Measurements from ENCODE around the gene PRKCH.

PRKCH gene

DNA sequence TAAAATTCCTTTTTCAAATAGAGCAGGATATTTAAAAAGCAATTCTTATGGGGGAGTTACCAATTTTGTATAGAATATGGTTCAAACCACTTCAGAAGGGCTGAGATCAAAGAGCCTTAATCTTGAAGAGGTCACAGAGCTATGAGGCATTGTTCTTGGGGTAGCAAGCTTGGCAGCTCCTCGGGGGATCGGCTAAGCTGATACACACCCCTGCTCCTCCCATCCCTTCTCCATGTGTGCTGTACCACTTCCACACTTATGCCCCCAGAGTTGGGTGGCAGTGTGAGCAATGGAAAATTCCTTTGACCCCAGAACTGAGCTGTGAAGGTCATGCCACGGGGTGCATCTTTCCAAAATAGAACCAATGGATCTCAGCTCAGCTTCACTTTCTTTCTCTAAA, 25.2 kb upstream of the PRKCH start:
- TF ChIP-seq, protein P1, sequence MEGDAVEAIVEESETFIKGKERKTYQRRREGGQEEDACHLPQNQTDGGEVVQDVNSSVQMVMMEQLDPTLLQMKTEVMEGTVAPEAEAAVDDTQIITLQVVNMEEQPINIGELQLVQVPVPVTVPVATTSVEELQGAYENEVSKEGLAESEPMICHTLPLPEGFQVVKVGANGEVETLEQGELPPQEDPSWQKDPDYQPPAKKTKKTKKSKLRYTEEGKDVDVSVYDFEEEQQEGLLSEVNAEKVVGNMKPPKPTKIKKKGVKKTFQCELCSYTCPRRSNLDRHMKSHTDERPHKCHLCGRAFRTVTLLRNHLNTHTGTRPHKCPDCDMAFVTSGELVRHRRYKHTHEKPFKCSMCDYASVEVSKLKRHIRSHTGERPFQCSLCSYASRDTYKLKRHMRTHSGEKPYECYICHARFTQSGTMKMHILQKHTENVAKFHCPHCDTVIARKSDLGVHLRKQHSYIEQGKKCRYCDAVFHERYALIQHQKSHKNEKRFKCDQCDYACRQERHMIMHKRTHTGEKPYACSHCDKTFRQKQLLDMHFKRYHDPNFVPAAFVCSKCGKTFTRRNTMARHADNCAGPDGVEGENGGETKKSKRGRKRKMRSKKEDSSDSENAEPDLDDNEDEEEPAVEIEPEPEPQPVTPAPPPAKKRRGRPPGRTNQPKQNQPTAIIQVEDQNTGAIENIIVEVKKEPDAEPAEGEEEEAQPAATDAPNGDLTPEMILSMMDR (conservative IDR thresholded peaks at IDR 0.05; ENCODE audit: low read length), result no peak
- no peak for TF ChIP-seq EZH2phosphoT487 (IDR thresholded peaks at IDR 0.05; ENCODE audit: borderline replicate concordance)
- no peaks in the 10 kb centered on the region for H4K20me1 ChIP-seq (ENCODE audit: insufficient read depth, low read length, poor library complexity, severe bottlenecking)
- H3K9me2 ChIP-seq (replicated peaks; ENCODE audit: low read depth, low read length), result no peaks in the 10 kb centered on the region
- H3K79me2 ChIP-seq (ENCODE audit: insufficient read depth, low read length), result 0 out of 2 replicates have a peak, but pooled peaks cover 12% of the 10 kb centered on the region
- no peaks in the 10 kb centered on the region for H3K36me3 ChIP-seq (ENCODE audit: insufficient read depth, low read length)
- H3K4me2 ChIP-seq (ENCODE audit: low read depth, low read length, poor library complexity, severe bottlenecking), result peak overlapping the region; percentile 24
- H3K4me3 ChIP-seq (ENCODE audit: low read length, poor library complexity, severe bottlenecking), result no peak overlapping the region
- H3K9me3 ChIP-seq (ENCODE audit: insufficient read depth, low read depth, low read length), result no peaks in the 10 kb centered on the region
- H3K4me1 ChIP-seq (ENCODE audit: insufficient read depth, low read length, poor library complexity, severe bottlenecking), result peaks cover 43% of the 10 kb centered on the region
- H3F3A ChIP-seq (ENCODE audit: low read depth), result no peaks in the 10 kb centered on the region
- H3K9ac ChIP-seq (ENCODE audit: low read depth, low read length, poor library complexity, severe bottlenecking), result peak overlapping the region; percentile 2
- no peaks in the 10 kb centered on the region for H3K27me3 ChIP-seq (ENCODE audit: insufficient read depth, low read length, poor library complexity, severe bottlenecking)
- no peak overlapping the region; the same call in 1 of the 2 replicates for H2AFZ ChIP-seq (ENCODE audit: low read length)

DNA sequence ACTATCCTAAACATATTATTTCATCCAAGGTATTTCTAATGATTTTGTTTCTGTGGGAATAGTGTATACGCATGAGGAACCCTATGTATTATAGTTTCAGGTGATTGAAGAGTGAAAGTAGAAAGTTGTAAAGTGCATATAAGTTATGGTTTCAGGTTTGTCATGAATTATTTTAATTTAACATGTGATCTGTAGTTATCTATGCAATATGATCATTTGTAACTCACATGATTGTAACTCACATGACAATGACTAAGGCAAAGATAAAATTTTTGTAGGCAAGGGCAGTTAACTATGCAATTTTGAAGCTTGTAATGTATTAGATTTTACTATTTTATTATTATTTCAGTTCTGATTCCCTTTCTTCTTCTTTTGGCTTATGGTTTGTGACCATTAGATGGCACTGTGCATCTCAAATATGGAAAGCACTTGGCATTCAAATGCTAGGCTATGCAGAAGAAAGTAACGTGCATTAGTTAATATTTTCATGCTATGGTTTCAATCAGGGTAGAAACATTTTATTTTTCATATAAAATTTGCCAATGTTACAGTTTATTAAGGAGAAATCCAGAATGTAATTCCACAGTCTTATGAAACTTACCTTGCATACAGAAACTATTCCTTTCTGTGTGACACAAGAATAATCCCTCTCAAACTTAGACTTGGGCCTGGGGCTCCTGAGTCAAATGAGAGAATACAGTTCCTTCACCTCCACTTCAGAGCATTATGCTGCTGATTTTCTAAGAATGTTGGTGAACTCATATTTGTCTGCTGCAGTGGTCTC, 24.5 kb upstream of the PRKCH start:
- Histone ChIP-seq H3K4me1 (ENCODE audit: insufficient read depth, low read length, poor library complexity, severe bottlenecking) (peaks cover 43% of the 10 kb centered on the region), H4K20me1 (ENCODE audit: insufficient read depth, low read length, poor library complexity, severe bottlenecking) (no peaks in the 10 kb centered on the region), H3K4me3 (ENCODE audit: low read length, poor library complexity, severe bottlenecking) (peak overlapping the region; percentile 10), H3K9ac (ENCODE audit: low read depth, low read length, poor library complexity, severe bottlenecking) (peak overlapping the region; percentile 50), H2AFZ (ENCODE audit: low read length) (0 out of 2 replicates have a peak overlapping the region, but pooled peaks have one; percentile 22), H3K9me2 (replicated peaks; ENCODE audit: low read depth, low read length) (no peaks in the 10 kb centered on the region), H3K36me3 (ENCODE audit: insufficient read depth, low read length) (no peaks in the 10 kb centered on the region), H3F3A (ENCODE audit: low read depth) (no peaks in the 10 kb centered on the region), H3K79me2 (ENCODE audit: insufficient read depth, low read length) (0 out of 2 replicates have a peak, but pooled peaks cover 12% of the 10 kb centered on the region), H3K9me3 (ENCODE audit: insufficient read depth, low read depth, low read length) (no peaks in the 10 kb centered on the region), H3K4me2 (ENCODE audit: low read depth, low read length, poor library complexity, severe bottlenecking) (peak overlapping the region; percentile 47), H3K27me3 (ENCODE audit: insufficient read depth, low read length, poor library complexity, severe bottlenecking) (no peaks in the 10 kb centered on the region)
- TF ChIP-seq, protein P1 (conservative IDR thresholded peaks at IDR 0.05; ENCODE audit: low read length), result peak; percentile 78
- TF ChIP-seq EZH2phosphoT487 (IDR thresholded peaks at IDR 0.05; ENCODE audit: borderline replicate concordance), result no peak

DNA sequence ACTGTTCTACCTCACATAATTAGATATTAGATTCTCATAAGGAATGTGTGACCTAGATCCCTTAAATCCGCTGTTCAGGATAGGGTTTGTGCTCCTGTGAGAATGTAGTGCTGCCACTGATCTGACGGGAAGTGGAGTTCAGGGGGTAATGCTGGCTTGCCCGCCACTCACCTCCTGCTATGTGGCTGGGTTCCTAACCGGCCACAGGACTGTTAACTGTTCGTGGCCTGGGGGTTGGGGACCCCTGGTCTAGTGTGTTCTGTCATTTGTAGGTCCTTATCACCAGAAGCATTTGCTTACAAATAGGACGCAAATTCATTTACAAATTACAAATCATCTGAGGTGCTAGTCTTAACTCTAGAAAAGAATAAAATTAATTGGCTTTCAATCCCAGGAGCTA, 23.8 kb upstream of the PRKCH start:
- H4K20me1 ChIP-seq (ENCODE audit: insufficient read depth, low read length, poor library complexity, severe bottlenecking), result no peaks in the 10 kb centered on the region
- H3K9me3 ChIP-seq (ENCODE audit: insufficient read depth, low read depth, low read length), result no peaks in the 10 kb centered on the region
- H3K4me3 ChIP-seq (ENCODE audit: low read length, poor library complexity, severe bottlenecking), result peak overlapping the region; percentile 10
- H3F3A ChIP-seq (ENCODE audit: low read depth), result no peaks in the 10 kb centered on the region
- 0 out of 2 replicates have a peak, but pooled peaks cover 12% of the 10 kb centered on the region for H3K79me2 ChIP-seq (ENCODE audit: insufficient read depth, low read length)
- peak overlapping the region; percentile 47 for H3K4me2 ChIP-seq (ENCODE audit: low read depth, low read length, poor library complexity, severe bottlenecking)
- peak overlapping the region; percentile 49 for H2AFZ ChIP-seq (ENCODE audit: low read length)
- H3K9me2 ChIP-seq (replicated peaks; ENCODE audit: low read depth, low read length), result no peaks in the 10 kb centered on the region
- H3K9ac ChIP-seq (ENCODE audit: low read depth, low read length, poor library complexity, severe bottlenecking), result peak overlapping the region; percentile 50
- H3K27me3 ChIP-seq (ENCODE audit: insufficient read depth, low read length, poor library complexity, severe bottlenecking), result no peaks in the 10 kb centered on the region
- no peaks in the 10 kb centered on the region for H3K36me3 ChIP-seq (ENCODE audit: insufficient read depth, low read length)
- H3K4me1 ChIP-seq (ENCODE audit: insufficient read depth, low read length, poor library complexity, severe bottlenecking), result peaks cover 43% of the 10 kb centered on the region
- TF ChIP-seq, protein P1 (conservative IDR thresholded peaks at IDR 0.05; ENCODE audit: low read length), result no peak
- no peak for TF ChIP-seq EZH2phosphoT487 (IDR thresholded peaks at IDR 0.05; ENCODE audit: borderline replicate concordance)

Measured in Loucy (cell line).